GM10847 (cell line): ENCODE measurements around the gene ACTL6B.

Experiments
- POLR2A ChIP-seq: IDR thresholded peaks from 2 replicates; pipeline ENCODE4 v1.6.1; 2011; ENCODE audit not compliant: insufficient read length; ENCODE audit errors: extremely low read depth

ACTL6B gene

GRCh38 chr7:100677308-100678267 lies 21.3 kb upstream of the ACTL6B start:
- no peak for TF ChIP-seq POLR2A

- TF ChIP-seq POLR2A, result no peak
Observed at GRCh38 chr7:100676501-100677306, 20.5 kb upstream of the ACTL6B start.

GRCh38 chr7:100675581-100676350 lies 19.5 kb upstream of the ACTL6B start:
- peak; percentile 24 for TF ChIP-seq POLR2A

- no peak for TF ChIP-seq POLR2A
Observed at GRCh38 chr7:100675105-100675451, 18.8 kb upstream of the ACTL6B start.

GRCh38 chr7:100674411-100675104 lies 18.3 kb upstream of the ACTL6B start:
- no peak for TF ChIP-seq POLR2A

GRCh38 chr7:100673942-100674410 lies 17.7 kb upstream of the ACTL6B start:
- no peak for TF ChIP-seq POLR2A

GRCh38 chr7:100673302-100673941 lies 17.2 kb upstream of the ACTL6B start, which contains the start of gene GNB2:
GNB2 (plus strand) TSS chr7:100673740; CDS start chr7:100676266, 2,526 bp downstream.
- TF ChIP-seq POLR2A, result peak; percentile 40

GRCh38 chr7:100671353-100672327 lies 15.4 kb upstream of the ACTL6B start:
- TF ChIP-seq POLR2A, result no peak

GRCh38 chr7:100670074-100670473 lies 13.8 kb upstream of the ACTL6B start:
- TF ChIP-seq POLR2A, result no peak

- TF ChIP-seq POLR2A, result no peak
Observed at GRCh38 chr7:100668069-100668449, 11.8 kb upstream of the ACTL6B start.

- TF ChIP-seq POLR2A, result no peak
Observed at GRCh38 chr7:100667331-100668068, 11.3 kb upstream of the ACTL6B start.

- no peak for TF ChIP-seq POLR2A
Observed at GRCh38 chr7:100665168-100665726, 9.0 kb upstream of the ACTL6B start.
